Fibroblast of mammary gland (primary cell): ENCODE measurements around the gene ZBED4.

Experiments
- DNase-seq: peaks from one replicate; pipeline ENCODE4 v3.0.0-alpha.2; 2010; ENCODE audit warnings: low read depth
- H3K4me3 ChIP-seq: 2 replicates; pipeline ENCODE4 v1.5.1; 2011; ENCODE audit warnings: low read depth, mild to moderate bottlenecking, low read length, moderate library complexity; ENCODE audit not compliant: control insufficient read depth
- TF ChIP-seq, protein P1 (sequence below): conservative IDR thresholded peaks from 2 replicates; pipeline ENCODE4 v1.5.1; 2011; ENCODE audit warnings: low read depth, low read length, inconsistent platforms; ENCODE audit not compliant: control insufficient read depth, insufficient read depth

ZBED4 gene

DNA sequence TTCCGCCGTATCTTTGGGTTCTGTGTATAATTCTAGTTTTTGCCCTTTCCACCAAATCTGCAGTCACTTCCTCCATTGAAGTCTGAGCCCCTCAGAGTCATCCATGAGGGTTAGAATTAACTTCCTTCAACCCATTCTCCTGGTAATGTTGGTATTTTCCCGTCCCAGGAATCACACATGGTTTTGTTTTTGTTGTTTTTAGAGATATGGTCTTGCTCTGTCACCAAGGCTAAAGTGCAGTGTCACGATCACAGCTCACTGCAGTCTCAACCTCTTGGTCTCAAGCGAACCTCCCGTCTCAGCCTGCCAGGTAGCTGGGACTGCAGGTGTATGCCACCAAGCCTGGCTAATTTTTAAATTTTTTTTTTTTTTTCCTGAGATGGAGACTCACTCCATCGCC lies 18.7 kb downstream of the ZBED4 start:
- TF ChIP-seq, protein P1, sequence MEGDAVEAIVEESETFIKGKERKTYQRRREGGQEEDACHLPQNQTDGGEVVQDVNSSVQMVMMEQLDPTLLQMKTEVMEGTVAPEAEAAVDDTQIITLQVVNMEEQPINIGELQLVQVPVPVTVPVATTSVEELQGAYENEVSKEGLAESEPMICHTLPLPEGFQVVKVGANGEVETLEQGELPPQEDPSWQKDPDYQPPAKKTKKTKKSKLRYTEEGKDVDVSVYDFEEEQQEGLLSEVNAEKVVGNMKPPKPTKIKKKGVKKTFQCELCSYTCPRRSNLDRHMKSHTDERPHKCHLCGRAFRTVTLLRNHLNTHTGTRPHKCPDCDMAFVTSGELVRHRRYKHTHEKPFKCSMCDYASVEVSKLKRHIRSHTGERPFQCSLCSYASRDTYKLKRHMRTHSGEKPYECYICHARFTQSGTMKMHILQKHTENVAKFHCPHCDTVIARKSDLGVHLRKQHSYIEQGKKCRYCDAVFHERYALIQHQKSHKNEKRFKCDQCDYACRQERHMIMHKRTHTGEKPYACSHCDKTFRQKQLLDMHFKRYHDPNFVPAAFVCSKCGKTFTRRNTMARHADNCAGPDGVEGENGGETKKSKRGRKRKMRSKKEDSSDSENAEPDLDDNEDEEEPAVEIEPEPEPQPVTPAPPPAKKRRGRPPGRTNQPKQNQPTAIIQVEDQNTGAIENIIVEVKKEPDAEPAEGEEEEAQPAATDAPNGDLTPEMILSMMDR = no peak
- DNase-seq = no peak
- H3K4me3 ChIP-seq = no peak overlapping the region

DNA sequence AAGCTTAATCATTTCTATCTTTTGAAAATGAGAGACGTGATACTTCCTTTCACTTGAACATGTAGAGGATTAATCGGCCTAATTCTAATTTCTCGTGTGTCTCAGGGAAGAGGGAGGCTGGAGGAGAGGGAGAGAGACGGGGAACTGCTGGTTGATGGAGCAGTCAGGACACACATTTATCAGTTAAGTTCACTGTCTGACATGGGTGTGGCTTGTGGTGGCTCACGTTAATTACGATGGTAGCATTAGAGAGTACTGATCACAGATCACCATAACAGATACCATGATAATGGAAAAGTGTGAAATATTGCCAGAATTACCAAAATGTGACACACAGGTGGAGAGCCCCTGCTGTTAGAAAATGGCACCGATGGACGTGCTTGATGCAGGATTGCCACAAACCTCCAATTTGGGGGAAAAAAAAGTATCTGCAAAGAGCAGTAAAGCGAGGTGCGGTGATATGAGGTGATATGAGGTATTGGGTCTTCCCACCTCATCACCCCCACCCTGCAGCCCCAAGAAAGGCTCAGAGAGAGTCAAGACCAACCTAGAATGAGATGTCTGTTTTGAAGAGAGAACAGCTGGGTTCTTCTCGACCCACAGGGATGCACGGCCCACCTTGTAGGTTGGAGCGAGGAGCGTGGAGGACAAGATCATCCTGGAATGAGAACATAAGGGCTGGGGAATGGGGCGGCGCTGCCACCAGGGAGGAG lies 19.7 kb downstream of the ZBED4 start:
- no peak for DNase-seq
- TF ChIP-seq, protein P1 = no peak
- H3K4me3 ChIP-seq = no peak overlapping the region

DNA sequence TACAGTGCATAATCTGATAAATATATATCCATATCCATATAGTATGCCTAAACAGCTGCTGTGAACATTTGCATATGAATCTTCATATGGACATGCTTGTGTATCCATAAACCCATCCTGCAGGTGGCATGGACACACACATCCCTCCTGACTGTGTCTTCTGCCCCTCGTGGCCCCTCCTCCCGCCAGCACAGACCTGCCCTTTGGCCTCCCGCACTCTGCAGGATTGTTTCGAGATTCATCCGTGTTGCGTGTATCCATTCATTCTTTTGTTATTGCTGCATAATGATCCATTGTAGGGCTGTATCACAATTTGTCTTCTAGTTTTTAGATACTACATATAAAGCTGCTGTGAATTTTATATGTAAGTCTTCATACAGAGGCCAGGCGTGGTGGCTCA lies 24.0 kb downstream of the ZBED4 start:
- TF ChIP-seq, protein P1 = no peak
- DNase-seq = no peak
- no peak overlapping the region for H3K4me3 ChIP-seq

DNA sequence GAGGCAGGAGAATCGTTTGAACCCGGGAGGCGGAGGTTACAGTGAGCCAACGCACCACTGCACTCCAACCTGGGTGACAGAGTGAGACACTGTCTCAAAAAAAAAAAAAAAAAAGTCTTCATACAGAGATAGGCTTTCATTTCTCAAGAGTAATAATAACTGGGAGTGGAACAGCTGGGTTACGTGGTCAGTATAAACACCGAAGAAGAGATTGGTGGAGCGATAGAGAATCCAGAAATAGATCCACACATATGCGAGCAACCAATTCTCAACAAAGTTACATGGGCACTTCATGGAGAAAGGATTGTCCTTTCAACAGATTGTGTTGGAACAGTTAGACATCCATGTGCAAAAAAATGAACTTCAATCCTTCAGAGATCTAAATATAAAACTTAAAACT lies 24.6 kb downstream of the ZBED4 start:
- TF ChIP-seq, protein P1 = no peak
- DNase-seq = no peak
- H3K4me3 ChIP-seq = no peak overlapping the region

DNA sequence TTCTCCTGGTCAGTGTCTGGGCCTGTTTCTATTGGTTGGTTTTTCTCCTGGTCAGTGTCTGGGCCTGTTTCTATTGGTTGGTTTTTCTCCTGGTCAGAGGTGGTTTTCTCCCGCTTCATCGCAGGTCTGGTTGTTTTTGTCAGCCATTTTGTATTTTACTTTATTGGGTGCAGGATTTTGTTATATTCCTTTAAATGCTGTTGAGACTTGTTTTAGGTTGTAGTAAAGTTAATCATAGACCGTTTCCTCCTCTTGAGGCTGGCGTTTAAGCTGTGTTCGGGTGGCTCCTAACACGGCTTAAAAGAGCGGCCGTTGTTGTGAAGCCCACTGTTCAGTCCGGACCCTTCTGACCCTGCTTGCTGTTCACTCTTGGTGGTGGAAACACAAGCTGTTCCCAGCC lies 26.2 kb downstream of the ZBED4 start:
- no peak for DNase-seq
- H3K4me3 ChIP-seq = no peak overlapping the region
- TF ChIP-seq, protein P1 = no peak

DNA sequence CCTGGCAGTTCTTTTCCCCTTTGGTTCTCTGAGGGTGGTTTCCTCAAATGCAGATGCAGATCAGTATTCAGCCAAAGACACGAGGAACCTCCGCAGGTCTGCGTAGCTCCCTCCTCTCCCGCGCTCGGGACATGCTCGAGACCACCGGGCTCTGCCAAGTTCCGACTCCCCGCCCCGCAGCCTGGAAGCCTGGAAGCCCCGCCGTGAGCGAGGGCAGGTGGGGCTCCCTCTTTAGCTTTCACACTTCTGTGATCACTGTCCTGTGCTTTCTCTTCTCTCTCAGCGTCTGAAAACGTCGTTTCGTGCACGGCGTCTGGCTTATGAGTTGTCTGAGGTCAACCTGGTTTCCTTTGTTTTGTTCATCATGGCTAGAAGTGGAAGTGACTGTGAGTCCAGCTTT lies 26.6 kb downstream of the ZBED4 start:
- TF ChIP-seq, protein P1 = no peak
- no peak overlapping the region for H3K4me3 ChIP-seq
- no peak for DNase-seq

DNA sequence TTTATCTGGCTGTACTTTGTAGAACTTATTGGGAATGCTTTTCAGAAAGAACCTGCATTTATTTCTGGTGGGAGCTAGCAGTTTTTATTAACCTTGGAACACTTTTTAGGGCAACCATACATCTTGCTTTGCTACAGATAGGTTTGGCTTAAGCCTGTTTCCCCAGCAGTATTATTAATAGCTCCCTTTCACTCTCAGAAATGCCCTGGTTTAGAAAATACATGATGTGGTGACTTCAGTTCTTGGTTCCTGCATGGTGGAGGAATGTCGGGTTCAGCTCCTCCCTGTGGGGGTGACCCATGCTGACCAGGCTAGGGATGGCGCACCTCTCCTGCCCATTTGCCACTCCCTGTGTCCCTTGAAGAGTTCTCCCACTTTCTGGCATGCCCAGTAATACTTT lies 28.2 kb downstream of the ZBED4 start:
- TF ChIP-seq, protein P1 = no peak
- no peak overlapping the region for H3K4me3 ChIP-seq
- no peak for DNase-seq
